Coronary artery (tissue), 2 donors: ENCODE data around the gene RIC8B.
A peak's percentile ranks its signal among the peaks of the same experiment; 100 is the strongest.

Source experiments
- DNase-seq: peaks from one replicate; pipeline ENCODE4 v3.0.0-alpha.2; 2017; ENCODE audit warnings: low spot score
- H3K27ac ChIP-seq, 2 donors: fragments of 200-600 bp; sonication (generic); one replicate each; pipeline ENCODE4 v1.5.1; 2016 to 2019
- H3K4me3 ChIP-seq: fragments of 200-600 bp; sonication (generic); 2 replicates; pipeline ENCODE4 v1.5.1; 2016; ENCODE audit warnings: mild to moderate bottlenecking, moderate library complexity
- TF ChIP-seq, protein P1 (sequence below): fragments of 200-600 bp; sonication (generic); IDR thresholded peaks from one replicate; pipeline ENCODE4 v1.5.1; 2019; ENCODE audit warnings: antibody characterized with exemption

RIC8B gene

GRCh38 chr12:106831699-106832098 lies 57.2 kb downstream of the RIC8B start:
- TF ChIP-seq, protein P1, sequence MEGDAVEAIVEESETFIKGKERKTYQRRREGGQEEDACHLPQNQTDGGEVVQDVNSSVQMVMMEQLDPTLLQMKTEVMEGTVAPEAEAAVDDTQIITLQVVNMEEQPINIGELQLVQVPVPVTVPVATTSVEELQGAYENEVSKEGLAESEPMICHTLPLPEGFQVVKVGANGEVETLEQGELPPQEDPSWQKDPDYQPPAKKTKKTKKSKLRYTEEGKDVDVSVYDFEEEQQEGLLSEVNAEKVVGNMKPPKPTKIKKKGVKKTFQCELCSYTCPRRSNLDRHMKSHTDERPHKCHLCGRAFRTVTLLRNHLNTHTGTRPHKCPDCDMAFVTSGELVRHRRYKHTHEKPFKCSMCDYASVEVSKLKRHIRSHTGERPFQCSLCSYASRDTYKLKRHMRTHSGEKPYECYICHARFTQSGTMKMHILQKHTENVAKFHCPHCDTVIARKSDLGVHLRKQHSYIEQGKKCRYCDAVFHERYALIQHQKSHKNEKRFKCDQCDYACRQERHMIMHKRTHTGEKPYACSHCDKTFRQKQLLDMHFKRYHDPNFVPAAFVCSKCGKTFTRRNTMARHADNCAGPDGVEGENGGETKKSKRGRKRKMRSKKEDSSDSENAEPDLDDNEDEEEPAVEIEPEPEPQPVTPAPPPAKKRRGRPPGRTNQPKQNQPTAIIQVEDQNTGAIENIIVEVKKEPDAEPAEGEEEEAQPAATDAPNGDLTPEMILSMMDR: no peak

DNA sequence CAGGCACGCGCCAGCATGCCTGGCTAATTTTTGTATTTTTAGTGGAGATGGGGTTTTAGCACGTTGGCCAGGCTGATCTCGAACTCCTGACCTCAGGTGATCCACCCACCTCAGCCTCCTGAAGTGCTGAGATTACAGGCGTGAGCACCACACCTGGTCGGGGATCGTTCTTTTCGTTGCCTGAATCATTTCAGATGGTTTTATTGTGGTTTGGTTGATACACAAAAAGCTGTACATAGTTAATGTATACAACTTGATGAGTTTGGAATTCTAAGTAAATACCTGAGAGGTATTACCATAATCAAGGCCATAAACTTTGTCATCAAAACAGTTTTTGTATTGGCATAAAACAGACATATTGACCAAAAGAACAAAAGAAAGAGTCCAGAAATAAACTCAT lies 63.3 kb downstream of the RIC8B start:
- TF ChIP-seq, protein P1: no peak
- H3K4me3 ChIP-seq: no peak overlapping the region
- DNase-seq: no peak
- H3K27ac ChIP-seq: no peak overlapping the region

More at GRCh38 chr12:106831699-106832098, 57.2 kb downstream of the RIC8B start:
- DNase-seq: no peak
- no peak overlapping the region for H3K4me3 ChIP-seq
- no peak overlapping the region for H3K27ac ChIP-seq

GRCh38 chr12:106839333-106839732 lies 64.9 kb downstream of the RIC8B start:
- no peak overlapping the region for H3K27ac ChIP-seq
- H3K4me3 ChIP-seq: no peak overlapping the region
- TF ChIP-seq, protein P1: no peak
- DNase-seq: no peak

- Histone ChIP-seq H3K27ac (no peak overlapping the region), H3K4me3 (no peak overlapping the region)
- TF ChIP-seq, protein P1: no peak
- DNase-seq: no peak
Observed at GRCh38 chr12:106840243-106840642, 65.8 kb downstream of the RIC8B start.

GRCh38 chr12:106841510-106842302 lies 67.2 kb downstream of the RIC8B start:
- Histone ChIP-seq H3K4me3 (no peak overlapping the region), H3K27ac (peak overlapping the region; percentile 12 to 30)
- DNase-seq: no peak
- TF ChIP-seq, protein P1: no peak

- H3K27ac ChIP-seq: no peak overlapping the region
- no peak for DNase-seq
- TF ChIP-seq, protein P1: no peak
- no peak overlapping the region for H3K4me3 ChIP-seq
Observed at GRCh38 chr12:106845902-106846301, 71.4 kb downstream of the RIC8B start.

GRCh38 chr12:106847861-106848260 lies 73.4 kb downstream of the RIC8B start:
- TF ChIP-seq, protein P1: no peak
- no peak for DNase-seq
- Histone ChIP-seq H3K27ac (no peak overlapping the region), H3K4me3 (no peak overlapping the region)
